ENCODE measurements around the gene ZNF385C.

ZNF385C gene

GRCh38 chr17:42104264-42104663 is 6.0 kb upstream of the ZNF385C start:
- no peak overlapping the region for H3K4me3 ChIP-seq (ENCODE audit: low read depth, low read length)
- no peaks in the 10 kb centered on the region for H3K27me3 ChIP-seq (ENCODE audit: control insufficient read depth, insufficient read depth, low read length)
- H3K36me3 ChIP-seq (ENCODE audit: control insufficient read depth, insufficient read depth, low read length), result no peaks in the 10 kb centered on the region
- H3K9me3 ChIP-seq (ENCODE audit: control insufficient read depth, insufficient read depth, low read length), result no peaks in the 10 kb centered on the region
- H3K9ac ChIP-seq (ENCODE audit: low read depth, low read length), result no peak overlapping the region
- peaks cover 9% of the 10 kb centered on the region for H3K4me1 ChIP-seq (ENCODE audit: control insufficient read depth, insufficient read depth, low read length)
- H3K27ac ChIP-seq (ENCODE audit: low read depth, low read length), result no peak overlapping the region

DNA sequence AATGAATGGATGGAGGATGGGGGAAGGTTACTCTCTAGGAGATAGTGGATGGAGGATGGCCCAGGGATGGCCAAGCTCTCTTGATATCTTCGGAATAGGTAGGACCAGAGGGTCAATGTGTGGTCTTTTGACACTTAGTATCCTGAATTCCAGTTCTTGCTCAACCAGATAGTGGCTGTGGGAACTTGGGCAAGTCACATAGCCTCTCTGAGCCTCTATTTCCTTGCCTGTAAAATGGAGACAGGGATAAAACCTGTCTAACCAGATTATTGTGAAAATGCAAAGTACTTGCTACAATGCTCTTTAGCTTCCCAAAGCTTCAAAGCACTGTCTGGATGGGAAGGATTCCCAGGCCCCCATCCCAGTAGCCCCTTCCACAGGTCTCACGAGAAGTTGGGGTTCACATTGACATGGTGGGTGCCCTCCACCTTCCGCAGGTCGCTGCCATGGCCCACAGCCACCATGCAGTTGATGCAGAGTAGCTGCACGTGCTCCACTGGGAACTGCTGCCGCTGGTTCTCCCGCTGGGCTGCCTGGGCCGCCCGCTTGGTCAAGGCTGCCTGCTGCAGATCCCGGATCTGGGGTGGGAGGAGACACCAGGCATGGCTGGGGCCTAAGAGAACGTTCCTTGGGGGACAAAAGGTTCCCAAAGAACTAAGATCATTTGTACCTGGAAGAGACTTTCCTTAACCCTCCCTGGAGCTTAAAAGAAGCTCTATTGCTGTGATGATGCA is 5.1 kb upstream of the ZNF385C start:
- Histone ChIP-seq H3K36me3 (ENCODE audit: control insufficient read depth, insufficient read depth, low read length) (no peaks in the 10 kb centered on the region), H3K9me3 (ENCODE audit: control insufficient read depth, insufficient read depth, low read length) (no peaks in the 10 kb centered on the region), H3K27ac (ENCODE audit: low read depth, low read length) (no peak overlapping the region), H3K27me3 (ENCODE audit: control insufficient read depth, insufficient read depth, low read length) (no peaks in the 10 kb centered on the region), H3K4me1 (ENCODE audit: control insufficient read depth, insufficient read depth, low read length) (peaks cover 6% of the 10 kb centered on the region), H3K4me3 (ENCODE audit: low read depth, low read length) (no peak overlapping the region), H3K9ac (ENCODE audit: low read depth, low read length) (no peak overlapping the region)

- Histone ChIP-seq H3K9ac (ENCODE audit: low read depth, low read length) (no peak overlapping the region), H3K9me3 (ENCODE audit: control insufficient read depth, insufficient read depth, low read length) (no peaks in the 10 kb centered on the region), H3K27me3 (ENCODE audit: control insufficient read depth, insufficient read depth, low read length) (peaks cover 15% of the 10 kb centered on the region), H3K36me3 (ENCODE audit: control insufficient read depth, insufficient read depth, low read length) (no peaks in the 10 kb centered on the region), H3K27ac (ENCODE audit: low read depth, low read length) (no peak overlapping the region), H3K4me1 (ENCODE audit: control insufficient read depth, insufficient read depth, low read length) (peaks cover 9% of the 10 kb centered on the region; the same call in 1 of the 2 replicates), H3K4me3 (ENCODE audit: low read depth, low read length) (no peak overlapping the region)
These were observed 3.4 kb upstream of the ZNF385C start for GRCh38 chr17:42101513-42102292.

DNA sequence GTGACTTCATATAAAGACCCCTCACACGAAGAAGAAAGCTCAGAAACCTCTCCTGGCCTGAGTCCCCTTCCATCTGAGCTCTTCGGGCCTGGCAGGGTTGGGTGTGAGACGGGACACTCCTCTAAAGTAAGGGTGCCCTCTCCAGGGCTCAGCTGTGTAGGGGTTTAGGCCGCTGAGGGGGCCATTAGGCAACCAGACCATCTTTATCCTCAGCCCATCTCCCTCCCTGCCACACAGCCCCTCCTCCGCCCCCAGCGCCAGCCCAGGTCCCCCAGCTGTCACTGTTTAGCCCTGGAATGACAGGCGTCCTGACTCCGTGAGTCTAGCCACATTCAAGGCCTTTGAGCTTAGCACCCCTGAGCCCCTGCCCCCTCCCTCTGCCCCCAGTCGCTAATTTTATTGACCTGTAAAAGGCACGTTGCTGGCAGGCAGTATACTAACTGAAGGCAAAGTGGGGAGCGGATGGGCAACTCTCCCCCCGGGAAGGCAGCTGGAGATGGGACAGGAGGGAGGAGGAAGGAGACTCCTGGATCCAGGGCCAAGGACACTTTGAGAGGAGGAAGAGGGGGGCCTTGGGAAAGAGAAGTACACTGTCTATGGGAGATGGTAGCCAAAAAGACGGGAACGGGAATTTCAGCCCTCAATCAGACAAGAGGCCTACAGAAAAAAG is 592 bp upstream of the ZNF385C start:
- Histone ChIP-seq H3K9me3 (ENCODE audit: control insufficient read depth, insufficient read depth, low read length) (no peaks in the 10 kb centered on the region), H3K4me3 (ENCODE audit: low read depth, low read length) (peak overlapping the region; percentile 60; the same call in 1 of the 2 replicates), H3K27ac (ENCODE audit: low read depth, low read length) (no peak overlapping the region), H3K9ac (ENCODE audit: low read depth, low read length) (no peak overlapping the region), H3K27me3 (ENCODE audit: control insufficient read depth, insufficient read depth, low read length) (peaks cover 22% of the 10 kb centered on the region), H3K4me1 (ENCODE audit: control insufficient read depth, insufficient read depth, low read length) (peaks cover 15% of the 10 kb centered on the region), H3K36me3 (ENCODE audit: control insufficient read depth, insufficient read depth, low read length) (no peaks in the 10 kb centered on the region)

- Histone ChIP-seq H3K9me3 (ENCODE audit: control insufficient read depth, insufficient read depth, low read length) (no peaks in the 10 kb centered on the region), H3K4me3 (ENCODE audit: low read depth, low read length) (no peak overlapping the region), H3K27me3 (ENCODE audit: control insufficient read depth, insufficient read depth, low read length) (peaks cover 22% of the 10 kb centered on the region), H3K9ac (ENCODE audit: low read depth, low read length) (no peak overlapping the region), H3K36me3 (ENCODE audit: control insufficient read depth, insufficient read depth, low read length) (no peaks in the 10 kb centered on the region), H3K27ac (ENCODE audit: low read depth, low read length) (no peak overlapping the region), H3K4me1 (ENCODE audit: control insufficient read depth, insufficient read depth, low read length) (peaks cover 15% of the 10 kb centered on the region)
These were observed 1.7 kb downstream of the ZNF385C start for GRCh38 chr17:42096360-42097111.

- H3K27ac ChIP-seq (ENCODE audit: low read depth, low read length), result no peak overlapping the region
- no peaks in the 10 kb centered on the region for H3K9me3 ChIP-seq (ENCODE audit: control insufficient read depth, insufficient read depth, low read length)
- H3K4me1 ChIP-seq (ENCODE audit: control insufficient read depth, insufficient read depth, low read length), result peaks cover 15% of the 10 kb centered on the region
- H3K9ac ChIP-seq (ENCODE audit: low read depth, low read length), result no peak overlapping the region
- H3K27me3 ChIP-seq (ENCODE audit: control insufficient read depth, insufficient read depth, low read length), result peaks cover 22% of the 10 kb centered on the region
- H3K36me3 ChIP-seq (ENCODE audit: control insufficient read depth, insufficient read depth, low read length), result no peaks in the 10 kb centered on the region
- no peak overlapping the region for H3K4me3 ChIP-seq (ENCODE audit: low read depth, low read length)
These were observed 3.8 kb downstream of the ZNF385C start for GRCh38 chr17:42094375-42095069.

GRCh38 chr17:42092939-42093338 is 5.3 kb downstream of the ZNF385C start:
- no peak overlapping the region for H3K27ac ChIP-seq (ENCODE audit: low read depth, low read length)
- H3K9ac ChIP-seq (ENCODE audit: low read depth, low read length), result no peak overlapping the region
- H3K4me1 ChIP-seq (ENCODE audit: control insufficient read depth, insufficient read depth, low read length), result peaks cover 18% of the 10 kb centered on the region
- H3K27me3 ChIP-seq (ENCODE audit: control insufficient read depth, insufficient read depth, low read length), result peaks cover 19% of the 10 kb centered on the region
- no peaks in the 10 kb centered on the region for H3K36me3 ChIP-seq (ENCODE audit: control insufficient read depth, insufficient read depth, low read length)
- no peaks in the 10 kb centered on the region for H3K9me3 ChIP-seq (ENCODE audit: control insufficient read depth, insufficient read depth, low read length)
- H3K4me3 ChIP-seq (ENCODE audit: low read depth, low read length), result no peak overlapping the region

GRCh38 chr17:42090964-42091790 is 7.1 kb downstream of the ZNF385C start:
- Histone ChIP-seq H3K4me1 (ENCODE audit: control insufficient read depth, insufficient read depth, low read length) (0 out of 2 replicates have a peak, but pooled peaks cover 4% of the 10 kb centered on the region), H3K9ac (ENCODE audit: low read depth, low read length) (no peak overlapping the region), H3K27ac (ENCODE audit: low read depth, low read length) (no peak overlapping the region), H3K9me3 (ENCODE audit: control insufficient read depth, insufficient read depth, low read length) (no peaks in the 10 kb centered on the region), H3K4me3 (ENCODE audit: low read depth, low read length) (no peak overlapping the region), H3K36me3 (ENCODE audit: control insufficient read depth, insufficient read depth, low read length) (no peaks in the 10 kb centered on the region), H3K27me3 (ENCODE audit: control insufficient read depth, insufficient read depth, low read length) (peaks cover 2% of the 10 kb centered on the region)

GRCh38 chr17:42088736-42089135 is 9.5 kb downstream of the ZNF385C start:
- 0 out of 2 replicates have a peak, but pooled peaks cover 3% of the 10 kb centered on the region for H3K4me1 ChIP-seq (ENCODE audit: control insufficient read depth, insufficient read depth, low read length)
- no peaks in the 10 kb centered on the region for H3K9me3 ChIP-seq (ENCODE audit: control insufficient read depth, insufficient read depth, low read length)
- no peak overlapping the region for H3K4me3 ChIP-seq (ENCODE audit: low read depth, low read length)
- H3K27ac ChIP-seq (ENCODE audit: low read depth, low read length), result no peak overlapping the region
- H3K9ac ChIP-seq (ENCODE audit: low read depth, low read length), result no peak overlapping the region
- H3K27me3 ChIP-seq (ENCODE audit: control insufficient read depth, insufficient read depth, low read length), result no peaks in the 10 kb centered on the region
- H3K36me3 ChIP-seq (ENCODE audit: control insufficient read depth, insufficient read depth, low read length), result no peaks in the 10 kb centered on the region

All from HUES48 (cell line).